GM19328 (cell line): ENCODE results near the gene CPD.
"Not testable (repeated sequence)": the region's sequence is repeated elsewhere in the genome, so short reads cannot be mapped to it uniquely, and the experiment has no call there.

Experiments used
- ATAC-seq: cut with Tn5 transposase; IDR thresholded peaks from one replicate; pipeline ENCODE4 v1.9.1; 2021; ENCODE audit warnings: mild to moderate bottlenecking, moderate library complexity; ENCODE audit not compliant: unreplicated experiment

The CPD gene

GRCh38 chr17:30378825-30379302, at the start of gene CPD:
TSS of gene CPD (plus strand) at chr17:30378927. CDS start at chr17:30378981, 54 bp downstream.
- ATAC-seq: peak; percentile 81

- no peak for ATAC-seq
Measured at GRCh38 chr17:30332057-30332542, 46.6 kb upstream of the CPD start.

GRCh38 chr17:30333503-30334360, 45.0 kb upstream of the CPD start, which contains the start of gene TMIGD1:
TSS of gene TMIGD1 (minus strand) at chr17:30334057. CDS start at chr17:30332133, 1,924 bp downstream.
- ATAC-seq: no peak

GRCh38 chr17:30334421-30334820, 44.3 kb upstream of the CPD start:
- ATAC-seq: no peak

- no peak for ATAC-seq
Measured at GRCh38 chr17:30336369-30337171, 42.2 kb upstream of the CPD start.

- ATAC-seq: no peak
Measured at GRCh38 chr17:30337393-30337999, 41.2 kb upstream of the CPD start.

- ATAC-seq: no peak
Measured at GRCh38 chr17:30339086-30339485, 39.6 kb upstream of the CPD start.

GRCh38 chr17:30340801-30341356, 37.8 kb upstream of the CPD start:
- no peak for ATAC-seq

GRCh38 chr17:30341703-30342249, 37.0 kb upstream of the CPD start:
- no peak for ATAC-seq

- not testable (repeated sequence) for ATAC-seq
Measured at GRCh38 chr17:30343244-30343643, 35.5 kb upstream of the CPD start.

GRCh38 chr17:30343796-30344195, 34.9 kb upstream of the CPD start:
- no peak for ATAC-seq

GRCh38 chr17:30344283-30345088, 34.2 kb upstream of the CPD start:
- no peak for ATAC-seq

GRCh38 chr17:30345089-30345433, 33.7 kb upstream of the CPD start:
- no peak for ATAC-seq

- ATAC-seq: no peak
Measured at GRCh38 chr17:30345527-30346075, 33.1 kb upstream of the CPD start.

GRCh38 chr17:30346221-30346795, 32.4 kb upstream of the CPD start:
- no peak for ATAC-seq

GRCh38 chr17:30347488-30347887, 31.2 kb upstream of the CPD start:
- no peak for ATAC-seq

- ATAC-seq: no peak
Measured at GRCh38 chr17:30349252-30349651, 29.5 kb upstream of the CPD start.

GRCh38 chr17:30351263-30351662, 27.5 kb upstream of the CPD start:
- not testable (repeated sequence) for ATAC-seq

GRCh38 chr17:30351735-30352134, 27.0 kb upstream of the CPD start:
- no peak for ATAC-seq
